IPS-20b (cell line): ENCODE results near the gene NHP2.
"Not testable (repeated sequence)": the region's sequence is repeated elsewhere in the genome, so short reads cannot be mapped to it uniquely, and the experiment has no call there.

Source experiments
- H3K27ac ChIP-seq: one replicate; pipeline ENCODE4 v1.5.1; 2013; ENCODE audit warnings: low read length
- H3K27me3 ChIP-seq: 2 replicates; pipeline ENCODE4 v1.6.1; 2013; ENCODE audit warnings: mild to moderate bottlenecking, low read length, inconsistent platforms; ENCODE audit not compliant: insufficient read depth
- H3K36me3 ChIP-seq: 2 replicates; pipeline ENCODE4 v1.6.1; 2013; ENCODE audit warnings: low read depth, mild to moderate bottlenecking, inconsistent platforms, low read length, moderate library complexity; ENCODE audit not compliant: insufficient read depth
- H3K4me1 ChIP-seq: 2 replicates; pipeline ENCODE4 v1.6.1; 2013; ENCODE audit warnings: mild to moderate bottlenecking, control low read depth, inconsistent platforms, low read length, moderate library complexity; ENCODE audit not compliant: insufficient read depth
- H3K4me3 ChIP-seq: 2 replicates; pipeline ENCODE4 v1.5.1; 2013; ENCODE audit warnings: mild to moderate bottlenecking, low read length, inconsistent platforms
- H3K9ac ChIP-seq: 2 replicates; pipeline ENCODE4 v1.6.1; 2013; ENCODE audit warnings: low read depth, mild to moderate bottlenecking, inconsistent platforms, low read length, moderate library complexity
- H3K9me3 ChIP-seq: 2 replicates; pipeline ENCODE4 v1.6.1; 2013; ENCODE audit warnings: mild to moderate bottlenecking, low read depth, low read length, inconsistent platforms; ENCODE audit not compliant: insufficient read depth

NHP2 gene

DNA sequence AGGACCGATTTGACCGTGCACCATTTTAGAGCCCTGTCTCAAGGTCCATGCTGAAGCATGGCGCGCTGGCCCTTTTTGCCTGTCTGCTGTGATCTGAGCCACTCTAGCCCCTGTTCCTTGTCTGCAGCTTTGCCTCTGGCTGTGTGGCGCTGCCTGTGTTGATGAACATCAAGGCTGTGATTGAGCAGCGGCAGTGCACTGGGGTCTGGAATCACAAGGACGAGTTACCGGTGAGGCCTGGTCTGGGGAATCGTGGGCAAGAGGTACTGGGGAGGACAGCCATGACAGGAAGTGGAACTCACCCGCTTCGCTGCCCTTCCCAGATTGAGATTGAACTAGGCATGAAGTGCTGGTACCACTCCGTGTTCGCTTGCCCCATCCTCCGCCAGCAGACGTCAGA lies 6.3 kb downstream of the NHP2 start:
- H3K4me1 ChIP-seq, result no peaks in the 10 kb centered on the region
- H3K4me3 ChIP-seq, result no peak overlapping the region
- no peaks in the 10 kb centered on the region for H3K9me3 ChIP-seq
- no peak overlapping the region for H3K9ac ChIP-seq
- H3K27me3 ChIP-seq, result no peaks in the 10 kb centered on the region
- H3K36me3 ChIP-seq, result peaks cover 100% of the 10 kb centered on the region
- H3K27ac ChIP-seq, result no peak overlapping the region

DNA sequence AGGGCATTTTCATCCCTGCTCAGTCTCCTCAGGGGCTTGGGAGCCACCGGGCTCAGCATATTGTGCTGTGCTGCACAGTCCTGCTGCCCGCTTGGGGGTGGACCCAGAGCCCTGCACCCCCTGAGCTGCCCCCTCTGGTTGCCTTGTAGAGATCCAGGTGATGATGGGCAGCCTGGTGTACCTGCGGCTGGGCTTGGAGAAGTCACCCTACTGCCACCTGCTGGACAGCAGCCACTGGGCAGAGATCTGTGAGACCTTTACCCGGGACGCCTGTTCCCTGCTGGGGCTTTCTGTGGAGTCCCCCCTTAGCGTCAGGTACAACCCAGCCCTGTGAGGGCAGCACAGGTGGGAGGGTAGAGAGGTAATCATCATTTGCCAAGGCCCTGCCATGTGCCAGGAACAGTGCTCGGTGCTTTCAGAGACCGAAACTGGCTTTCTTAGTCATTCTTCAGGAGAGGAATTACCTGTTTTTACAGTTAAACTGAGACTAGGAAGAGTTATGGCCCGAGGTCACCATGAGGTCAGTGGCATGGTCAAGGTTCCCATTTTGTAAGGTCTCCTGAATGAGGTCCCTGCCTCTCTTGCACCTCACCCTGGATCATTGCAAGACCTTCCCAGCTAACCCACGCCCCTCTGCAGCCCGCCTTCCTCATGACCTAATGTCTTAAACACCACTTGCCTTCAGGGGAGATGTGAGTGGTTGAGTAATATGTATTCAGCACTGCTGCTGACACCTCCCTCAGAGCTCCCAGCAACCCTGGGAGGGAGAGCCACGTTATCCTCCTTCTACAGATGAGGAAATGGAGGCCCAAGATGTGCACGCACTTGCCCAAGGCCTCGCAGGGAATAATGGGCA lies 7.5 kb downstream of the NHP2 start:
- Histone ChIP-seq H3K27me3 (no peaks in the 10 kb centered on the region), H3K27ac (no peak overlapping the region), H3K4me1 (no peaks in the 10 kb centered on the region), H3K36me3 (peaks cover 100% of the 10 kb centered on the region), H3K4me3 (no peak overlapping the region), H3K9me3 (no peaks in the 10 kb centered on the region), H3K9ac (no peak overlapping the region)

DNA sequence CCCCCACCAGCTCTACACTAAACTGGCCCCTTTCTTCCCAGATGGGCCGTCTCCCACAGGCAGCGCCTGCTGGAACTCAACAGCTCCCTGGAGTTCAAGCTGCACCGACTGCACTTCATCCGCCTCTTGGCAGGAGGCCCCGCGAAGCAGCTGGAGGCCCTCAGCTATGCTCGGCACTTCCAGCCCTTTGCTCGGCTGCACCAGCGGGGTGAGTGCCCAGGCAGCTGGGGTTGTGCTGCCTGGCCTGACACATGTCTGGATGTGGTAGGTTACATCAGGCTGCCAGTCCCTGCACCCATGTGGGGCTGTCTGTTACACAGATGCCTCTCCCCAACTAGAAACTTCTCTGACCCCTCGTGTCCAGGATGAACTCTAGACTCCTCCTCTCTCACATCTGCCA lies 9.8 kb downstream of the NHP2 start:
- H3K27me3 ChIP-seq, result no peaks in the 10 kb centered on the region
- no peak overlapping the region for H3K9ac ChIP-seq
- H3K9me3 ChIP-seq, result no peaks in the 10 kb centered on the region
- H3K36me3 ChIP-seq, result peaks cover 98% of the 10 kb centered on the region
- H3K4me1 ChIP-seq, result no peaks in the 10 kb centered on the region
- H3K27ac ChIP-seq, result no peak overlapping the region
- no peak overlapping the region for H3K4me3 ChIP-seq

DNA sequence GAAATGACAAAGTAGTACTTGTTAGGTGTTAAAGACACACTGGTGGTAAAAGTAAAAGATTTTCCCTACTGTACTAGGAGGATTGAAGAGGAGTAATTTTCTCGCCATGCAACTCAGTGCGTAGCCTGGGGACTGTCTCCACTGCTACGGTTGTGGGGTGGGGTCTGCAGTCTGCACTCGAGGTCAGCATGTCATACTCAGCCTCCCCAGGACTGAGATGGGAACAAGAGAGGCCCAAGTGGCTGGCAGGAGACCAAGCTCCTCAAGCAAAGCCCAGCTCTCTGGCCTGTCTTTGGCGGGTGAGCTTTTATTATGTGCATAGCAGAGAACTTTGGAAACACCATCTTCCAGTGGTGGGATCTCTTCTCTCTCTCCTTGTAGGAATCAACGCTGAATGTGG lies 10.4 kb downstream of the NHP2 start:
- Histone ChIP-seq H3K36me3 (peaks cover 98% of the 10 kb centered on the region), H3K27ac (no peak overlapping the region)

DNA sequence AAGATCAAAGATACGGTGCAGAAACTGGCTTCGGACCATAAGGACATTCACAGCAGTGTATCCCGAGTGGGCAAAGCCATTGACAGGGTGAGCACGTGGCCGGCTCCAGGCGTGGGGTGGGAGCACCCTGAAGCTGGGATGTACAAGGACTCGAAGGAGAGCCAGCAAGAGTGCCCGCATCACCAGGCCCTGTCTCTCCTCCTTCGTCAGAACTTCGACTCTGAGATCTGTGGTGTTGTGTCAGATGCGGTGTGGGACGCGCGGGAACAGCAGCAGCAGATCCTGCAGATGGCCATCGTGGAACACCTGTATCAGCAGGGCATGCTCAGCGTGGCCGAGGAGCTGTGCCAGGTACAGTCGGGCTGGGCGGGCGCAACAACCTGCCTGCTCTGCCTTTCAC lies 11.0 kb downstream of the NHP2 start:
- H3K9me3 ChIP-seq, result no peaks in the 10 kb centered on the region
- peaks cover 98% of the 10 kb centered on the region for H3K36me3 ChIP-seq
- H3K4me3 ChIP-seq, result no peak overlapping the region
- no peak overlapping the region for H3K27ac ChIP-seq
- H3K4me1 ChIP-seq, result no peaks in the 10 kb centered on the region
- H3K9ac ChIP-seq, result no peak overlapping the region
- H3K27me3 ChIP-seq, result no peaks in the 10 kb centered on the region

More for the DNA sequence above, 10.4 kb downstream of the NHP2 start:
- Histone ChIP-seq H3K4me1 (no peaks in the 10 kb centered on the region), H3K4me3 (no peak overlapping the region), H3K27me3 (no peaks in the 10 kb centered on the region), H3K9me3 (no peaks in the 10 kb centered on the region), H3K9ac (no peak overlapping the region)

DNA sequence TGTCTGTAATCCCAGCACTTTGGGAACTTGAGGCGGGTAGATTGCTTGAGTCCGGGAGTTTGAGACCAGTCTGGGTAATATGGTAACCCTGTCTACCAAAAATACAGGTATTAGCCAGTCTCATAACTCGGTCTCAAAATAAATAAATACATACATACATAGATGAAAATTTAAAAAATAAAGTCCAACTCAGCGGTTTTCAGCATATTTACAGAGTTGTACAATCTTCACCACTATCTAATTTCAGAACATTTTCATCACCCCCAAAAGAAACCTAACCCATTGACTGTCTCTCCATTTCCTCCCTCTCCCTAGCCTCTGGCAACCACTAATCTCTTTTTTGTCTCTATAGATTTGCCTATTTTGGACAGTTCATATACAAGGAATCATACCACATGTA lies 12.1 kb downstream of the NHP2 start:
- Histone ChIP-seq H3K4me1 (no peaks in the 10 kb centered on the region), H3K4me3 (no peak overlapping the region), H3K9me3 (no peaks in the 10 kb centered on the region), H3K36me3 (peaks cover 90% of the 10 kb centered on the region), H3K9ac (no peak overlapping the region), H3K27me3 (no peaks in the 10 kb centered on the region), H3K27ac (no peak overlapping the region)

DNA sequence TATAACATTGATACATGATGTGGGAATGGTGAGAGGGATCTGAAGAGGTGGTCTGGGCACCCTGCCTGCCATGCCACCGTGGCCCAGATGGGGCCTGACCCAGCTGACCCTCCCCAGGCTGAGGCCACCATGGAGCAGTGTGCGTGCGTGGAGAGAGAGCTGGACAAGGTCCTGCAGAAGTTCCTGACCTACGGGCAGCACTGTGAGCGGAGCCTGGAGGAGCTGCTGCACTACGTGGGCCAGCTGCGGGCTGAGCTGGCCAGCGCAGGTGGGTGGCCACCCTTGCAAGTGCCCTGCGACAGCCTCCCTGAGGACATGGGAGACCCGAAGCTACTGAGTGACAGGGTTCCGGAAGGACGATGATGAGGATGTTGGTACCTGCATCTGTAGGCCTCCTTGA lies 15.7 kb downstream of the NHP2 start:
- Histone ChIP-seq H3K9ac (no peak overlapping the region), H3K27me3 (no peaks in the 10 kb centered on the region), H3K4me3 (no peak overlapping the region), H3K9me3 (no peaks in the 10 kb centered on the region), H3K36me3 (peaks cover 86% of the 10 kb centered on the region), H3K4me1 (no peaks in the 10 kb centered on the region), H3K27ac (no peak overlapping the region)

DNA sequence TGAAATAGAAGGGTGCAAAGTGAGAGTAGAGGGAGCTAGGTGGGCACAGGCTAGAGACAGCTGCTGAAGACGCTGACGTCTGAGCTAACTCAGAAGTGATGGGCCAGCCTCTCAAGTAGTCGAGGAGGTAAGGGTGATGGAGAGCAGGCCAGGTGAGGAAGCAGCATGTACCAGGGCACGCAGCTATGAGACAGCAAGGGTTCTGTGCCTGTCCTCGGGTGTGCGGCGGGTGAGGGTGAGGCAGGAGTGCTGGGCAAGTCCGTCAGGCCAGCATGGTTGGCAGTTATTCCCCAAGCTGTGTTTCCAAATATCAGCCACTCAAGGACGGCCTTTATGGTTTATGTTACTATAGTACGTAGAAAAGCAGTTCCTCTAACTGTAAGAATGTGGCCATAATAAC lies 16.7 kb downstream of the NHP2 start:
- Histone ChIP-seq H3K27me3 (no peaks in the 10 kb centered on the region), H3K4me1 (no peaks in the 10 kb centered on the region), H3K9ac (no peak overlapping the region), H3K4me3 (no peak overlapping the region), H3K27ac (no peak overlapping the region), H3K36me3 (peaks cover 77% of the 10 kb centered on the region), H3K9me3 (no peaks in the 10 kb centered on the region)

DNA sequence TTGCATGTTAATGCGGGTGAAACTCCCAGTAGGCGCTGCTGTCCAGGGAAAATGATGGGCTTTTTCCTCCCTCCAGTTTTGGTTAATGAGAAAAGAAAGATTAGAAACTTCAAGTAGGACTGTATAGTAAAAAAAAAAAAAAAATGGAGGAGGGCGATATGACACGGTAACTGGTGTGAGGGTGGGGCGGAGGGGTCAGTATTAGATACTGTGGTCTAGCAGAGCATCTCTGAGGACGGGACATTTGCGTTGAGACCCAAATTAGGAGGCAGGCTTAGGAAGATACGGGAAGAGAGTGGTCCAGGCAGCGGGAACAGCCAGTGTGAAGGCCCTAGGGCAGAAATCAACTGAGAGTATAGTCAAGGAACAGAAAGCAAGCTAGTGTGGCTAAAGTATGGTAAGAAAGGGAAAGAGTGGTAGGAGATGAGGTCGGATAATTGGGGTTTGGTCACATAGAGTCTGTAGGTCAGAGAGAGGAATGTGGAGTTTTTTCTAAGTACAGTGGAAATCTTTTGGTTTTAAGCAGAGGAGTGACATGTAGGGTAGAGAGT lies 22.2 kb downstream of the NHP2 start:
- H3K9me3 ChIP-seq, result no peaks in the 10 kb centered on the region
- peak overlapping the region; percentile 87; the same call in 1 of the 2 replicates for H3K9ac ChIP-seq
- H3K27ac ChIP-seq, result peak overlapping the region; percentile 71
- H3K36me3 ChIP-seq, result peaks cover 36% of the 10 kb centered on the region
- H3K27me3 ChIP-seq, result no peaks in the 10 kb centered on the region
- H3K4me1 ChIP-seq, result peaks cover 13% of the 10 kb centered on the region
- peak overlapping the region; percentile 92 for H3K4me3 ChIP-seq

DNA sequence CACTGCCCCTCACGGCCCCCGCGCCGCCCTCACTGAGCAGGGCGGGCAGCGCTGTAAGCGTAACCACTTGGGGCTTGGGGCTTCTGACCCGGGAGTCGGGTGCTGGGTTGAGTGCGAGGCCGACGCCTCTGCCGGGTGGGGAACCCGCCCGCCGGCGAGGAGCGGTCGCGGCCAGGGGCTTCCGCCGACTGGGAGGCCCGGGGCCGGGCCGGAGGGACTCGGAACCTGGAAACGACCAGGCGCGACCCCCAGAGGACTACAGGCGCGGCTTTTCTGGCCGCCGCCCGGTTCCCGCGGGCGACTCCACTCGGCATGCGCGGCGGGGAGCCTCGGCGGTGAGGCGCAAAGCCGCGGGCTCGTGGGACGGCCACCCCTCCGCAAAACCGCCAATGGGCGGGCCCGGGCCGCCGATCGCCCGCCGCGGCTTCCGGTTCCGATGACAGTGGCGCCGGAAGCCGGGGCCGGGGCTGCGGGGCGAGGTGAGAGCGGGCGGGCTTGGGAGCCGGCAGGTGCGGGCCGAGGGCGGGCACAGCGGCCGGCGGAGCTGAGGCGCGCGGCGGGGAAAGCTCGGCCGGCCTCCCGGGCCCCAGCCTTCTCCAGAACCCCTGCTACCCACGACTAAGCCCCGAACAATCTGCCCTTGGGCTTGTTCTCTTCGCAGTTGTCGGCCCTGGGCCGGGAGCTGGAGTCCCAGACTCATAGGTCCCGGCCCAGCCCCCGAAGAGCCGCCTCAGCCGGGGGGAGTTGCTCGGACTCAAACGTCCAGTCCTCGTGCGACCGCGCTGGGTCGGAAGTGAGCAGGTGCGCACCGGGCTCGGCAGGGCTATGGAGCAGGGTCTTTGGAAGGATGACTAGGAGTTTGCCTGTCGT lies 22.9 kb downstream of the NHP2 start, which contains the start of gene RMND5B:
Gene RMND5B, plus strand, starts transcription at position 439 of the 870 bp plus-strand sequence. CDS start 7,106 bp downstream, outside the sequence.
- Histone ChIP-seq H3K27ac (peak within 1 kb of the TSS; percentile 94), H3K4me1 (peaks cover 14% of the 10 kb centered on the region), H3K36me3 (peaks cover 29% of the 10 kb centered on the region), H3K27me3 (no peaks in the 10 kb centered on the region), H3K4me3 (peak within 1 kb of the TSS; percentile 92), H3K9me3 (no peaks in the 10 kb centered on the region), H3K9ac (peak within 1 kb of the TSS; percentile 87)

DNA sequence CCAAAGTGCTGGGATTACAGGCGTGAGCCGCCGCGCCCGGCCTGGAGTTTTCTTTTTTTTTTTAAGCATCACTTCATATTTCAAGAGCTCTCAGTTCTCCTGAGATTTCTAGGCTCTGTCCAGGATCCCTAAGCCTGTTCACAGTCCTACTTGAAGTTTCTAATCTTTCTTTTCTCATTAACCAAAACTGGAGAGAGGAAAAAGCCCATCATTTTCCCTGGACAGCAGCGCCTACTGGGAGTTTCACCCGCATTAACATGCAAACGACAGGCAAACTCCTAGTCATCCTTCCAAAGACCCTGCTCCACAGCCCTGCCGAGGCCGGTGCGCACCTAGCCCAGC lies 23.5 kb downstream of the NHP2 start:
- Histone ChIP-seq H3K9ac (peak overlapping the region; percentile 87; the same call in 1 of the 2 replicates), H3K4me3 (peak overlapping the region; percentile 92), H3K27ac (peak overlapping the region; percentile 94), H3K36me3 (peaks cover 23% of the 10 kb centered on the region), H3K4me1 (peaks cover 20% of the 10 kb centered on the region)
- H3K27me3 ChIP-seq, H3K9me3 ChIP-seq: not testable (repeated sequence)
